GM19328 (cell line): ENCODE results near the gene SPPL3.

Experiments used
- ATAC-seq: cut with Tn5 transposase; IDR thresholded peaks from one replicate; pipeline ENCODE4 v1.9.1; 2021; ENCODE audit warnings: mild to moderate bottlenecking, moderate library complexity; ENCODE audit not compliant: unreplicated experiment

SPPL3 gene

GRCh38 chr12:120725659-120726509, 178.3 kb downstream of the SPPL3 start, which contains the start of gene ACADS:
Gene ACADS (plus strand): TSS chr12:120725826. CDS start chr12:120725886, 60 bp downstream.
- ATAC-seq: peak; percentile 98

- no peak for ATAC-seq
These were observed 179.0 kb downstream of the SPPL3 start for GRCh38 chr12:120725151-120725658.

GRCh38 chr12:120724720-120725119, 179.4 kb downstream of the SPPL3 start:
- no peak for ATAC-seq

GRCh38 chr12:120722784-120723183, 181.4 kb downstream of the SPPL3 start:
- ATAC-seq: no peak

- no peak for ATAC-seq
These were observed 182.3 kb downstream of the SPPL3 start for GRCh38 chr12:120721866-120722265.

- ATAC-seq: no peak
These were observed 183.0 kb downstream of the SPPL3 start for GRCh38 chr12:120720987-120721801.

GRCh38 chr12:120720234-120720986, 183.7 kb downstream of the SPPL3 start:
- ATAC-seq: no peak

GRCh38 chr12:120719496-120720233, 184.5 kb downstream of the SPPL3 start:
- ATAC-seq: no peak

- ATAC-seq: no peak
These were observed 185.1 kb downstream of the SPPL3 start for GRCh38 chr12:120719072-120719471.

- no peak for ATAC-seq
These were observed 186.1 kb downstream of the SPPL3 start for GRCh38 chr12:120718055-120718454.

GRCh38 chr12:120713861-120714482, 190.2 kb downstream of the SPPL3 start:
- ATAC-seq: no peak

- no peak for ATAC-seq
These were observed 191.5 kb downstream of the SPPL3 start for GRCh38 chr12:120712610-120713009.
